ENCODE results near the gene TACR1.

GRCh38 chr2:75186821-75187220, 12.5 kb downstream of the TACR1 start:
- TF ChIP-seq ZNF384 (IDR thresholded peaks at IDR 0.05) (no peak), SUZ12 (IDR thresholded peaks at IDR 0.05) (no peak), TARDBP (IDR thresholded peaks at IDR 0.05) (no peak), PKNOX1 (IDR thresholded peaks at IDR 0.05) (no peak), BHLHE40 (IDR thresholded peaks at IDR 0.05; ENCODE audit: borderline replicate concordance) (no peak), FOXA1 (IDR thresholded peaks at IDR 0.05) (no peak)
